GM12878 (cell line): ENCODE results near the gene ARHGAP45. TPM values are rescaled to one million over a fixed set of nuclear protein-coding genes. Genes with fewer than 3 reads are reported as not detected.

Source experiments
- ATAC-seq: fragments of 200-7000 bp; cut with Tn5 transposase; 3 replicates; pipeline ENCODE4 v1.9.1; 2020; ENCODE audit warnings: mild to moderate bottlenecking, moderate library complexity
- BruUV-seq: library from RNA; stranded (reverse); fragments of 400-500 nt; replicated peaks from 2 replicates; lab custom pipeline; 2021; lab: Mats Ljungman, UMichigan
- CTCF ChIA-PET: fragments of 300-600 bp; sonication (Branson Sonifier 250); formaldehyde crosslinking; extraction: SDS; loops from one replicate; lab custom pipeline; 2021; ENCODE audit warnings: inconsistent platforms; lab: Yijun Ruan, JAX
- POLR2A ChIA-PET: fragments of 350-600 bp; formaldehyde crosslinking; extraction: SDS; loops from one replicate; lab custom pipeline; 2021; ENCODE audit warnings: inconsistent platforms; lab: Charles Lee
- RAD21 ChIA-PET: fragments of 300-600 bp; sonication (Branson Sonifier 250); formaldehyde crosslinking; loops from one replicate; lab custom pipeline; 2023; ENCODE audit warnings: antibody characterized with exemption; ENCODE audit not compliant: unreplicated experiment; lab: Charles Lee
- SMC1A ChIA-PET: fragments of 300-600 bp; sonication (Branson Sonifier 250); formaldehyde crosslinking; loops from one replicate; lab custom pipeline; 2023; ENCODE audit not compliant: unreplicated experiment, uncharacterized antibody; lab: Charles Lee
- DNase-seq: peaks from one replicate; pipeline ENCODE4 v3.0.0-alpha.2; 2011; ENCODE audit warnings: low read depth, low spot score
- FAIRE-seq: peaks from 3 replicates; lab custom pipeline; 2011; peaks lifted over from hg19 to GRCh38; lab: Jason Lieb, UNC
- H2AFZ ChIP-seq: 2 replicates; pipeline ENCODE4 v1.6.0; 2011; ENCODE audit warnings: low read depth, low read length, control low read depth; ENCODE audit not compliant: control insufficient read depth
- H3K27ac ChIP-seq: 2 replicates; pipeline ENCODE4 v1.5.1; 2011; ENCODE audit warnings: control low read depth; ENCODE audit not compliant: control insufficient read depth, insufficient read depth
- H3K27me3 ChIP-seq, 2 experiments: replicated peaks in 1 of 2; 2 replicates each; pipeline versions ENCODE4 v1.6.0 to v1.6.1; 2011; ENCODE audit warnings: low read length in 1 of 2; ENCODE audit not compliant: control insufficient read depth in 2 of 2, insufficient read depth in 2 of 2
- H3K36me3 ChIP-seq, 2 experiments: 2 replicates each; pipeline ENCODE4 v1.5.1; 2011; ENCODE audit warnings: low read length in 1 of 2; ENCODE audit not compliant: control insufficient read depth in 2 of 2, insufficient read depth in 2 of 2
- H3K4me1 ChIP-seq: 2 replicates; pipeline ENCODE4 v1.6.1; 2011; ENCODE audit warnings: mild to moderate bottlenecking, low read length, moderate library complexity, mixed read lengths; ENCODE audit not compliant: control insufficient read depth, insufficient read depth
- H3K4me2 ChIP-seq: 2 replicates; pipeline ENCODE4 v1.6.0; 2011; ENCODE audit warnings: control low read depth; ENCODE audit not compliant: control insufficient read depth, insufficient read depth
- H3K4me3 ChIP-seq: fragments of 200-600 bp; sonication (generic); 2 replicates; pipeline ENCODE4 v1.5.1; 2016
- H3K79me2 ChIP-seq: 2 replicates; pipeline ENCODE4 v1.6.0; 2011; ENCODE audit warnings: low read length; ENCODE audit not compliant: control insufficient read depth, insufficient read depth
- H3K9ac ChIP-seq: 2 replicates; pipeline ENCODE4 v1.8.0; 2011; ENCODE audit warnings: low read length, control low read depth, mixed read lengths; ENCODE audit not compliant: control insufficient read depth, insufficient read depth
- H3K9me3 ChIP-seq: replicated peaks from 3 replicates; pipeline ENCODE4 v1.5.1; 2011; ENCODE audit warnings: mild to moderate bottlenecking, low read length; ENCODE audit not compliant: control insufficient read depth, insufficient read depth
- H4K20me1 ChIP-seq: 2 replicates; pipeline ENCODE4 v1.6.0; 2011; ENCODE audit not compliant: control insufficient read depth, insufficient read depth
- ASH2L ChIP-seq: fragments of 300-600, 200-600 bp; sonication (generic); IDR thresholded peaks from 2 replicates; pipeline ENCODE4 v1.6.1; 2017; ENCODE audit warnings: low read depth, mild to moderate bottlenecking, borderline replicate concordance
- BHLHE40 ChIP-seq, 2 experiments: fragments of 450-650 bp in 1 of 2; IDR thresholded peaks; 2 replicates each; pipeline ENCODE4 v1.6.1; 2011 to 2017; ENCODE audit warnings: low read depth in 2 of 2, borderline replicate concordance in 1 of 2, improper control_type of control experiment in 1 of 2, low read length in 1 of 2, mild to moderate bottlenecking in 1 of 2
- HDGF ChIP-seq: fragments of 450-650 bp; IDR thresholded peaks from 2 replicates; pipeline ENCODE4 v1.6.1; 2016; ENCODE audit warnings: antibody characterized with exemption
- LARP7 ChIP-seq: fragments of 450-650 bp; IDR thresholded peaks from 2 replicates; pipeline ENCODE4 v1.6.1; 2017; ENCODE audit warnings: mild to moderate bottlenecking
- NR2C1 ChIP-seq: fragments of 450-650 bp; IDR thresholded peaks from 2 replicates; pipeline ENCODE4 v1.6.1; 2017; ENCODE audit warnings: antibody characterized with exemption, mild to moderate bottlenecking, moderate library complexity
- NR2F1 ChIP-seq: fragments of 450-650 bp; conservative IDR thresholded peaks from 2 replicates; pipeline ENCODE4 v1.6.1; 2017; ENCODE audit warnings: mild to moderate bottlenecking
- ZBTB40 ChIP-seq: fragments of 450-650 bp; IDR thresholded peaks from 2 replicates; pipeline ENCODE4 v1.6.1; 2016; ENCODE audit warnings: mild to moderate bottlenecking, moderate library complexity, borderline replicate concordance
- ZNF274 ChIP-seq: IDR thresholded peaks from one replicate; pipeline ENCODE4 v1.8.0; 2011; ENCODE audit not compliant: insufficient read length, insufficient read depth
- WGBS: methylation state at CpG from one replicate; pipeline ENCODE4 v1.1.6; 2016; ENCODE audit warnings: low lambda C conversion rate; ENCODE audit not compliant: insufficient replicate concordance, insufficient coverage; ENCODE audit errors: missing lambda C conversion rate; 5-methylcytosine and 5-hydroxymethylcytosine counted together
- in situ Hi-C: fragments of 300-500 bp; cut with MboI; formaldehyde crosslinking; loops from 9 replicates; pipeline ENCODE4 v1.14.3; 2018; ENCODE audit warnings: mixed read lengths
- intact Hi-C: fragments of 100-400 bp; cut with micrococcal nuclease; formaldehyde crosslinking; loops from one replicate; pipeline ENCODE4 v1.14.2; 2022; ENCODE audit not compliant: unreplicated experiment
- polyA plus RNA-seq, 11 experiments: library from polyadenylated mRNA; depleted of rRNA in 4 of 11; unstranded in 6 of 11; stranded (reverse) in 5 of 11; fragments of >200 nt; fragmentation: Nextera tagmentation in 4 of 11; fragmentation: Illumina TruSeq in 1 of 11; extraction: Ambion mirVana in 4 of 11; extraction: Trizol in 1 of 11; gene quantifications; 1 replicate in 1 of 11; 2 replicates in 10 of 11; pipeline versions ENCODE4 v1.2.1 to v1.2.3, GENCODE V29; 2011 to 2016; ENCODE audit warnings: inconsistent platforms in 2 of 11, missing spikeins in 2 of 11, low read depth in 1 of 11
- total RNA-seq, 4 experiments: library from RNA; depleted of rRNA in 3 of 4; stranded (reverse); fragments of >200 nt in 3 of 4; fragmentation: Illumina TruSeq in 1 of 4; extraction: Trizol in 1 of 4; gene quantifications; 2 replicates each; pipeline versions ENCODE4 v1.2.1 to v1.2.3, GENCODE V29; 2013 to 2021

ARHGAP45 gene
- total and polyA plus RNA-seq, 10 of the 15 experiments (the other 5 are each of a cell fraction or from before 2014, with no cell fraction given), result 1.4 to 151 (median 59.9) TPM

GRCh38 chr19:1019616-1019961 lies 47.4 kb upstream of the ARHGAP45 start:
- FAIRE-seq (no peak), ATAC-seq (no peak), DNase-seq (no peak)
- ChIA-PET POLR2A (interaction anchor here (0.8 to 1.7 kb wide), 9 partner anchors 9 to 224 kb away, joined by 3 to 9 read pairs (median 3); partner anchors contain the start of genes ARHGAP45 and WDR18), CTCF (interaction anchor here (0.6 to 1.9 kb wide), 5 partner anchors 35 to 250 kb away, joined by 3 to 6 read pairs (median 4); partner anchors contain the start of genes CIRBP and WDR18), RAD21 (interaction anchor here (0.7 to 1.4 kb wide), 5 partner anchors 9 to 69 kb away, joined by 3 to 5 read pairs (median 3); partner anchors contain the start of genes ARHGAP45 and WDR18), SMC1A (interaction anchor here (0.5 to 2.0 kb wide), 5 partner anchors 8 to 114 kb away, joined by 3 to 8 read pairs (median 4); partner anchors contain the start of gene WDR18)
- TF ChIP-seq ASH2L (no peak), LARP7 (0 out of 2 replicates have a peak, but pooled peaks have one; percentile 20)
- Histone ChIP-seq H3K9ac (peak overlapping the region; percentile 94), H3K27me3 (no peaks in the 10 kb centered on the region), H4K20me1 (peaks cover 6% of the 10 kb centered on the region; the same call in 1 of the 2 replicates), H3K27ac (peak overlapping the region; percentile 99), H3K4me3 (peak overlapping the region; percentile 83), H3K4me2 (peak overlapping the region; percentile 48), H3K36me3 (peaks cover 0 to 4% of the 10 kb centered on the region in 2 experiments; a peak in 2 of 4 replicates), H3K79me2 (peaks cover 65% of the 10 kb centered on the region), H3K9me3 (no peaks in the 10 kb centered on the region), H3K4me1 (peaks cover 32% of the 10 kb centered on the region), H2AFZ (no peak overlapping the region)
- WGBS, result 3% methylated on average over 18 of the region's 18 CpGs
- intact Hi-C loops, result no loop called here
- in situ Hi-C loops, result no loop called here
- no TSS peak for BruUV-seq

DNA sequence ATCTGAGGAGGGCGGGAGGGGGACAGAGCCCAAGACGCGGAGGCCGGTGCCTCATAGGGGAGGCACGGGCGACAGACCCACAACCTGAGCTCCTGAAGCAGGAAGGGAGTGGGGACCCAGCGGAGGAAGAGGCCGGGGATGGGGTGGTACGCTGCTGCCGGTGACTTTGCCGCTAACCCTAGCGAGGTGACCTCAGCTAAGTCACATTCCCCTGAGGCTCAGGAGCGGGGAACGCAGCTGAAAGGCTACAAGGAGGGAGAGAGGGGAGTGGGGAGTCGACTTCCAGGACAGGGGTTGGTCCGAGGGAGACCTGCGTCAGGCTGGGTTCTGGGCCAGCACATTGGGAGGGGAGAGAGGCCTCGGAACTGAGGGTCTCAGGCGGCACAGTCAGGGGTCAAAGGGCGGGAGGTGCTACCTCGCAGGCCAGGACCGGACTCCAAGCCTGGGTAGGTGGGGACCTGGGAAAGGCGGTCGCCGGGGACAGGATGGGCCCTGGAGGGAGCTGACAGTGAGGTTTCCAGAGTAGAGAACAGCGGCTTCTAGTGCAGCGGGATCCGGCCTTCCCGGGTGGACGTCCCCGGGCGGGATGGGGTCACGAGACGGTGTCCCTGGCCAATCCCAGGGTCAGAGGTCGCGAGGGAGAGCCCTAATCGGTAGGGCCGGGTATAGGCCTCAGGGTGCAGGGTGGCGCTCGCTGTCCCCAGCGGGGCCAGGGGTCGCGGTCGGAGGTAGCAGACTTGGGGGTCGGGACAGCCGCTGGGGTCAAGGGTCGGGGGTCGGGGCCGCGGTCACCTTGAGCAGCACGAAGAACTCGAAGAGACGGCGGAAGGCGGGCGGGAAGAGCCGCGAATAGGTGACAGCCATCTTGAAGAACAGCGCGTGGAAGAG lies 46.7 kb upstream of the ARHGAP45 start:
- H3K4me2 ChIP-seq, result peak overlapping the region; percentile 48
- no peak for DNase-seq
- H3K27me3 ChIP-seq, result no peaks in the 10 kb centered on the region
- POLR2A ChIA-PET, result interaction anchor here (0.7 to 1.7 kb wide), 10 partner anchors 8 to 223 kb away, joined by 3 to 9 read pairs (median 3); partner anchors contain the start of genes ARHGAP45 and WDR18
- no TSS peak for BruUV-seq
- H3K4me3 ChIP-seq, result peak overlapping the region; percentile 83
- in situ Hi-C loops, result no loop called here
- no peaks in the 10 kb centered on the region; a peak in 1 of 4 replicates for H3K36me3 ChIP-seq
- intact Hi-C loops, result loop anchor here (2.0 kb wide), 1 partner anchor 83 kb away; the partner anchor contains the start of gene GPX4
- no peak overlapping the region for H2AFZ ChIP-seq
- H3K27ac ChIP-seq, result peak overlapping the region; percentile 99
- no peak for FAIRE-seq
- H3K9ac ChIP-seq, result peak overlapping the region; percentile 94
- RAD21 ChIA-PET, result interaction anchor here (0.6 to 1.4 kb wide), 5 partner anchors 8 to 69 kb away, joined by 3 to 4 read pairs (median 3); partner anchors contain the start of gene WDR18
- ATAC-seq, result peak; percentile 2; the same call in 2 of the 3 replicates
- SMC1A ChIA-PET, result interaction anchor here (0.5 to 2.0 kb wide), 5 partner anchors 7 to 113 kb away, joined by 3 to 8 read pairs (median 4); partner anchors contain the start of gene WDR18
- peaks cover 6% of the 10 kb centered on the region; the same call in 1 of the 2 replicates for H4K20me1 ChIP-seq
- H3K4me1 ChIP-seq, result peaks cover 32% of the 10 kb centered on the region
- peaks cover 58% of the 10 kb centered on the region for H3K79me2 ChIP-seq
- CTCF ChIA-PET, result interaction anchor here (0.6 to 1.9 kb wide), 4 partner anchors 36 to 249 kb away, joined by 3 to 6 read pairs (median 5); partner anchors contain the start of genes CIRBP and WDR18
- TF ChIP-seq HDGF, result 0 out of 2 replicates have a peak, but pooled peaks have one; percentile 26
- peak in 1 of 2 experiments; percentile 16; a peak in 1 of 4 replicates for TF ChIP-seq BHLHE40 (IDR thresholded peaks at IDR 0.05; ENCODE audit: borderline replicate concordance in 1 of 2, low read depth in 2 of 2, low read length in 1 of 2)
- TF ChIP-seq NR2C1, result peak; percentile 80
- TF ChIP-seq NR2F1, result peak; percentile 84
- TF ChIP-seq ZBTB40, result no peak
- TF ChIP-seq ZNF274, result no peak
- TF ChIP-seq, all 136 proteins: peak for 4
- H3K9me3 ChIP-seq, result no peaks in the 10 kb centered on the region
- WGBS, result 1% methylated on average over 59 of the region's 60 CpGs
